ENCODE results near the gene C16orf74. TPM values are rescaled to one million over a fixed set of nuclear protein-coding genes. Genes with fewer than 3 reads are reported as not detected.

C16orf74 gene
- total RNA-seq, 2 experiments from 2014 or later = 3.6 to 3.9 TPM

GRCh38 chr16:85716022-85716679 is 34.7 kb downstream of the C16orf74 start:
- no peak overlapping the region for H3K27ac Mint-ChIP-seq
- H3K9me3 Mint-ChIP-seq = peaks cover 3% of the 10 kb centered on the region
- peaks cover 3% of the 10 kb centered on the region for H3K36me3 Mint-ChIP-seq
- no peak for DNase-seq
- POLR2A ChIA-PET = no interaction called here
- H3K4me1 Mint-ChIP-seq = peaks cover 8% of the 10 kb centered on the region
- H3K4me3 Mint-ChIP-seq = no peak overlapping the region
- no peak for ATAC-seq (ENCODE audit: low read depth)
- H3K27me3 Mint-ChIP-seq = peaks cover 15% of the 10 kb centered on the region

- Mint-ChIP-seq H3K4me3 (no peak overlapping the region), H3K27ac (no peak overlapping the region), H3K27me3 (peaks cover 15% of the 10 kb centered on the region), H3K9me3 (peaks cover 3% of the 10 kb centered on the region), H3K4me1 (peaks cover 8% of the 10 kb centered on the region), H3K36me3 (peaks cover 3% of the 10 kb centered on the region)
- DNase-seq = no peak
- POLR2A ChIA-PET = no interaction called here
- no peak for ATAC-seq (ENCODE audit: low read depth)
Observed at GRCh38 chr16:85715169-85716021, 35.5 kb downstream of the C16orf74 start.

DNA sequence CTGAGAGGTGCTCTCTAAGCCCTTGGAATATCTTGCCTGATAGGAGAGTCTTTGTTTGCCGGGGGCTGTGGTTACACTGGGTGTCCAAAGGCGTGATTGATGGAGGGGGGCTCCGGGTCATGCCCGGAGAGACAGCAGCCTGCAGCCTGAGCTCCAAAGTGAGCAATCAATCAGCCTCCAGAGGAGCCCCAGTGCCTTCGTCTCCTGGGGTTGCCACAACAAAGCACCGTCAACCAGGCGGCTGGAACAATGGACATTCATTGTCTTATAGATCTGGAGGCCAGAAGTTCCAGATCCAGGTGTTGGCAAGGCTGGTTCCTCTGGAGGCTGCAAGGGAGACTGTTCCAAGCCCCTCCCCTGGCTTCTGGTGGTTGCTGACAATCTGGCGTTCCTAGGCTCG is 38.1 kb downstream of the C16orf74 start:
- Mint-ChIP-seq H3K27ac (no peak overlapping the region), H3K27me3 (peaks cover 15% of the 10 kb centered on the region), H3K36me3 (peaks cover 3% of the 10 kb centered on the region), H3K9me3 (peaks cover 3% of the 10 kb centered on the region), H3K4me1 (peaks cover 8% of the 10 kb centered on the region), H3K4me3 (no peak overlapping the region)
- no peak for DNase-seq
- ATAC-seq (ENCODE audit: low read depth) = no peak
- POLR2A ChIA-PET = no interaction called here

DNA sequence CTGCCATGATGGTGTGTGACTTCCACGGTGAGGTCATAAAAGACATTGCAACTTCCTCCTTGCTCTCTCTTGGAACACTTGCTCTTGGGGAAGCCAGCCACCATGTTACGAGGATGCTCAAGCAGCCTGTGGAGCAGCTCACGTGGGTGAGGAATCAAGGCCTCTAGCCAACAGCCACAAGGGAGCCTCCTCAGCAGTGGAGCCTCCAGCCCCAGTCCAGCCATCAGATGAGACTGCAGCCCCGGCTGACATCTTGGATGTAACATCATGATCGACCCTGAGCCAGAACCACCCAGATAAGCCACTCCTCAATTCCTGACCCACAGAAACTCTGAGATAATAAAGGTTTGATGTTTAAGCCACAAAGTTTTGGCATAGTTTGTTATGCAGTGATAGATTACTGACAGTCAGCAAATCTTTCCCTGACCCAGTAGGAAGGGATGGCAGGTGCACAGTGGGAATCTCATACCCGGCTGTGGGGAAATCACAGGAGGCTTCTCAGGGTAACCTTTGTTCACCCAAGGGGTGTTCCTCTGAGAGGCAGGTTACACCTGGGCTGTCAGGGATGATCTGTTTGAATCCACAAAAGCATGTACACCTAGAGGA is 38.8 kb downstream of the C16orf74 start:
- no peak overlapping the region for H3K27ac Mint-ChIP-seq

DNA sequence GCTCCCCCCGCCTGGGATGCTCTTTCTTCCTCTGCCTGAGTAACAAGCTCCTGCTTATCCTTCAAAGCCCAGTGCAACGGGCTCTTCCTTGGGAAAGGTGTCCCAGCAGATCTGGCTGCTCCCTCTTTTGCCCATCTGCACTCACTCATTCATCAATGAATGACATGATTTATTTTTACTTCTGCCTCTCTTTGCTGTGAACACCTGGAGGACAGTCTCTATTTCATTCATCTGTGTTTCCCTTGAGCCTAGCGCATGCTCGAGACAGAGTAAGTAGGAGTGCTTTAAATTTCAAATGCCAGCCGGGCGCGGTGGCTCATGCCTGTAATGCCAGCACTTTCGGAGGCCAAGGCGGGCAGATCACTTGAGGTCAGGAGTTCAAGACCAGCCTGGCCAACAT is 40.2 kb downstream of the C16orf74 start:
- H3K36me3 Mint-ChIP-seq = peaks cover 3% of the 10 kb centered on the region
- H3K9me3 Mint-ChIP-seq = peaks cover 3% of the 10 kb centered on the region
- H3K27ac Mint-ChIP-seq = no peak overlapping the region
- H3K4me3 Mint-ChIP-seq = no peak overlapping the region
- H3K27me3 Mint-ChIP-seq = peaks cover 7% of the 10 kb centered on the region
- H3K4me1 Mint-ChIP-seq = peaks cover 4% of the 10 kb centered on the region
- ATAC-seq (ENCODE audit: low read depth) = no peak
- DNase-seq = no peak
- POLR2A ChIA-PET = no interaction called here

More for the DNA sequence above, 38.8 kb downstream of the C16orf74 start:
- H3K4me3 Mint-ChIP-seq = no peak overlapping the region
- H3K27me3 Mint-ChIP-seq = peaks cover 15% of the 10 kb centered on the region
- H3K36me3 Mint-ChIP-seq = peaks cover 3% of the 10 kb centered on the region
- POLR2A ChIA-PET = no interaction called here
- H3K9me3 Mint-ChIP-seq = peaks cover 3% of the 10 kb centered on the region
- no peak for ATAC-seq (ENCODE audit: low read depth)
- peaks cover 8% of the 10 kb centered on the region for H3K4me1 Mint-ChIP-seq
- DNase-seq = no peak

DNA sequence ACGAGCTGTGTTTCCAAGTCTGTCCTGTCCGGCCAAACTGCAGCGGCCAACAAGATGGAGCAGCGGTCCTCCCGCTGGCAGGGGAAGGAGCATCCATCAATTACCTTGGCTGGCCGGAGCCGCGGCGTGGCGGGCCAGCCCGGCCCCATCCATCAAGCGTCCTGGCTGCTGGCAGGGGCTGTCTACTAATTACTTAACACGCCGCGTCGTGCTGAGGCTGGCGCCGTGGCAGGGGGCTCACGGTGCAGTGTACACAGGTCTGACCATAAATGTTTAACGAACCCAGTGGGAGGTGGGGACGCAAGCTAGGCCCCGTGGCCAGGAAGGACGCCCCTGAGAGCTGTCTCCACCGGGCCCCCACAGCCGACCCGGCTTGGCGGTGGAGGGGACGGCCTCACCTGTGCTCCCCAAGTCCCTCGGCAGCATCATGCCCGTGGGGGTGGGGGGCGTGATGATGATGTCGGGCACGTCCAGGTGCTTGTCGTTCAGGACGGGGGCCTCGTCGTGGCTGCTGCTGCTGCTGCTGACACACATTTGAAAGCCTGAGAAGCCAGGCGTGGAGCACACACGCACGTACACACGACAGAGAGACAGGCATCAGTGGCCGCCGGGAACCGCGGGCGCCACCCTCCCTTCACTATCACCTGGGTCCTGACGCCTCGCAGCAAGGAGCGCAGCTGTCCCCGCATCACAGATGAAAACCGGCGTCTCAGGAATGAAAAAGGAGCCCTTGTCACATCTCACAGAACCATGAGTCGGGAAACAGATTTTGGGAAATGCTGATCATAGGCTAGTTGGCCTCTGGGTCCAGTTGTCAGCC is 40.9 kb downstream of the C16orf74 start:
- H3K4me3 Mint-ChIP-seq = no peak overlapping the region
- H3K27ac Mint-ChIP-seq = no peak overlapping the region
- ATAC-seq (ENCODE audit: low read depth) = no peak
- H3K36me3 Mint-ChIP-seq = peaks cover 3% of the 10 kb centered on the region
- POLR2A ChIA-PET = no interaction called here
- H3K27me3 Mint-ChIP-seq = no peaks in the 10 kb centered on the region
- no peak for DNase-seq
- peaks cover 3% of the 10 kb centered on the region for H3K9me3 Mint-ChIP-seq
- no peaks in the 10 kb centered on the region for H3K4me1 Mint-ChIP-seq

GRCh38 chr16:85708338-85708737 is 42.6 kb downstream of the C16orf74 start:
- Mint-ChIP-seq H3K4me3 (no peak overlapping the region), H3K9me3 (peaks cover 3% of the 10 kb centered on the region), H3K36me3 (peaks cover 3% of the 10 kb centered on the region), H3K27ac (no peak overlapping the region), H3K27me3 (no peaks in the 10 kb centered on the region), H3K4me1 (no peaks in the 10 kb centered on the region)
- ATAC-seq (ENCODE audit: low read depth) (no peak), DNase-seq (no peak)
- POLR2A ChIA-PET = no interaction called here

DNA sequence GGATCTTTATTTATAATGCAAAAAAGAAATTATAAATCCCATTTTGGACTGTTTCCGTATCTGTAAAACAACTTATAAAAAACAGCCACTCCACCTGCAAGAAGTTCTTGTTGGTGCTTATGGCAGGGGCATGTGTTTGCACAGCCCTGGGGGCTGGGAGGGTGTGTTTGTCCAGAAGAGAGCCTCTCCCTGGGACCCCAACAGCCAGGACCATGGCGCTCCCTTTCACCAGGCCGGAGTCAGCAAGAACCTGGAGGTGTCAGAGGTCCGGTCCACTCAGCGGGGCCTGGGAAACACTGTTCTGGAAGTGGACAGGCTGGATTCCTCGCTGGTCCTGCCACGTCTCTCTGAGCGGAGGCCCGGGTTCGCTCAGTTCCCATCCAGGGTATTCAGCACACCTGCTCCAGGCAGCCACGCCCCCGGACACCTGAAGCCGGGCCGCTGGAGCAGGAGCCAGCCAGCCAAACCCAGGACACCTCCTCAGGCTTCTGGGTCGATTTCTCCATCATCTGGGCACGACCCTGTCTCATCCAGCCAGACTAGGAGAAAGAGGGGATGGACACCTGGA is 43.3 kb downstream of the C16orf74 start:
- H3K9me3 Mint-ChIP-seq = peaks cover 3% of the 10 kb centered on the region
- POLR2A ChIA-PET = no interaction called here
- H3K4me1 Mint-ChIP-seq = no peaks in the 10 kb centered on the region
- peaks cover 3% of the 10 kb centered on the region for H3K36me3 Mint-ChIP-seq
- no peak for DNase-seq
- no peak overlapping the region for H3K4me3 Mint-ChIP-seq
- ATAC-seq (ENCODE audit: low read depth) = no peak
- no peak overlapping the region for H3K27ac Mint-ChIP-seq
- no peaks in the 10 kb centered on the region for H3K27me3 Mint-ChIP-seq

- Mint-ChIP-seq H3K27ac (no peak overlapping the region), H3K27me3 (no peaks in the 10 kb centered on the region), H3K36me3 (no peaks in the 10 kb centered on the region), H3K9me3 (no peaks in the 10 kb centered on the region), H3K4me3 (no peak overlapping the region), H3K4me1 (no peaks in the 10 kb centered on the region)
- POLR2A ChIA-PET = no interaction called here
- DNase-seq (no peak), ATAC-seq (ENCODE audit: low read depth) (no peak)
Observed at GRCh38 chr16:85706449-85707034, 44.4 kb downstream of the C16orf74 start.

DNA sequence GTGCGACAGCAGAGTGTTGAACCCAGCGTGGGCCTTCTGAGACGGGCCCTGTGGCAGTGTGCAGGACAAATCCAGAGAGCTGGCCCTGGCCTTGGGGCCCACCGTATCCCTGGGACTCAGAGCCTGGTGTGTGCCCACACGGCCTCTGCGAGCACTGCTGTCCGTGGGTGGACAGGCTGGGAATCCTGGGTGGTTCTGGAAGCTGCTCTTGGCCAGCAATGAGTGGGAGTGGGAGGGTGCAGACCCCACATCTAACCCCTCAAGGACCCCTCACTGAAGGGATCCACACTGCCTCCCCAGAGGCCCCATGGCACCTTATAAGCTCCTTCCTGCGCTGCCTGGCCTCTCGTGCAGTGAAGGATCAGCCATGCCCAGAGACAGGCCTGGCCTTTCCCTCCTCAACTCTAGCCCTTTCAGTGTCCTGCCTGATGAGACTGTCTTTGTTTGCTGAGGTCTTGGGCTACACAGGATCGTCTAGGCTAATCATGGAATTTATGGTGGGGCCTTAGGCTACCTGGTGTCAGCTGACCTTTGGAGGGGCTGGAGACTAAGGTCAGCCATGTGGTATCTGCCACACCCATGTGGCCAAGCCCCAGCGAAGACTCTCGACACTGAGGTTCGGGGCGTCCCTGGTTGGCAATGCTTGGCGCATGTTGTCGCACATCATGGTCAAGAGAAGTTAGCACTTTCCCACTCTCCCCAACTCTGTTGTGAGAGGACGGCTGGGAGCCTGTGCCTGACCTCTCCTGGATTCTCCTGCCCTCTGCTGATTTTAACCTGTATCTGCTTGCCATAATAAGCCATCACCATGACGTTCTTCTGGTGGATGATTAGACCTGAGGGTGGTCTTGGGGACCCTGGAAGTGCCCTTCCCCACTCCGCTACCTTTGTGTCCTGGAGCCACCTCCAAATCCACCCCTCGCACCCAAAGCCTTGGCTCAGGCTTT is 45.7 kb downstream of the C16orf74 start:
- H3K9me3 Mint-ChIP-seq = no peaks in the 10 kb centered on the region
- peaks cover 7% of the 10 kb centered on the region for H3K27me3 Mint-ChIP-seq
- no peaks in the 10 kb centered on the region for H3K4me1 Mint-ChIP-seq
- POLR2A ChIA-PET = no interaction called here
- no peak for DNase-seq
- H3K4me3 Mint-ChIP-seq = no peak overlapping the region
- no peak for ATAC-seq (ENCODE audit: low read depth)
- H3K36me3 Mint-ChIP-seq = no peaks in the 10 kb centered on the region
- H3K27ac Mint-ChIP-seq = no peak overlapping the region

DNA sequence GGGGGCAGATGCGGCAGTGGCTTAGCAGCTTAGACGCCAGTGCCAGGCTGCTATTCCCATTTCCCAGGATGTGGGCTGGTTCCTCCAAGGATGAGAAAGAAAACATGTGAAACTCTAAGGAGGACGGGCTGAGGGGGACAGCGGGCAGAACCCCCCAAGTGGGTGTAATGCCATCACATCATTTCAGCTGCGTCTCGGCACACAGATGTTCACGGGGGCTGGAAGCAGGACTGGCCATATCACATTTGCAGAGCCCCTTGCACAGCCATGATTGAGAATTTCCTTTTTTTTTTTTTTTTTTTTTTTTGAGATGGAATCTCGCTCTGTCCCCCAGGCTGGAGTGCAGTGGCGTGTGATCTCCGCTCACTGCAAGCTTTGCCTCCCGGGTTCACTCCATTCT is 46.9 kb downstream of the C16orf74 start:
- H3K27me3 Mint-ChIP-seq = peaks cover 8% of the 10 kb centered on the region
- ATAC-seq (ENCODE audit: low read depth) (no peak), DNase-seq (no peak)
- no peak overlapping the region for H3K27ac Mint-ChIP-seq
- H3K4me1 Mint-ChIP-seq = no peaks in the 10 kb centered on the region
- H3K9me3 Mint-ChIP-seq = no peaks in the 10 kb centered on the region
- no peak overlapping the region for H3K4me3 Mint-ChIP-seq
- H3K36me3 Mint-ChIP-seq = no peaks in the 10 kb centered on the region
- POLR2A ChIA-PET = no interaction called here

DNA sequence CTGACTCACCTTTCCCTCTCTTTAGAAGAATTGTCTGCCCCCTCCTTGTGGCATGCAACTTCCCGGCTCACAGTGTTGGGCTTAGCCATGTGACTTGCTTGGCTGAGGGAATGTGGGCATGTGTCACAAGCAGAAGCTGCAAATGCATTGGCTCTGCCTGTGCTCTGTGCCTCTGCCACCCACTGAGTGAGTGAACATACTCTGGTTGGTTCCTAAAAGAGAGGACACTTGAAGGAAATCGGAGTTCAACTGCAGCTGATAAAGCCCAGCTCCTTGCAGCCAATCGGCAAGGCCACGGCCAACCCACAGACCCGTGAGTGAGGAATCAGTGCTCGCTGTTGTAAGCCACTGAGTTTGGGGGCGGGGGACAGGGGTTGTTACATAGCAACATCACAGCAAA is 51.3 kb downstream of the C16orf74 start:
- peaks cover 11% of the 10 kb centered on the region for H3K27me3 Mint-ChIP-seq
- no peak for DNase-seq
- no peak overlapping the region for H3K4me3 Mint-ChIP-seq
- POLR2A ChIA-PET = no interaction called here
- no peaks in the 10 kb centered on the region for H3K9me3 Mint-ChIP-seq
- no peak overlapping the region for H3K27ac Mint-ChIP-seq
- no peaks in the 10 kb centered on the region for H3K36me3 Mint-ChIP-seq
- no peak for ATAC-seq (ENCODE audit: low read depth)
- no peaks in the 10 kb centered on the region for H3K4me1 Mint-ChIP-seq

Data from activated naive CD8-positive, alpha-beta T cell treated with anti-CD3 and anti-CD28 coated beads, Interleukin-2, amount 10 ng/mL, durations not matched to agents 7 days and 5 days (primary cell).